A673 (cell line): ENCODE measurements around the gene UBFD1. TPM values are rescaled to one million over a fixed set of nuclear protein-coding genes. Genes with fewer than 3 reads are reported as not detected.
A peak's percentile ranks its signal among the peaks of the same experiment; 100 is the strongest.

Experiments
- Bru-seq: library from RNA; stranded (reverse); fragments of 400-500 nt; gene quantifications from one replicate; lab custom pipeline; 2021; lab: Mats Ljungman, UMichigan
- BruChase-seq, 2 experiments: library from RNA; stranded (reverse); fragments of 400-500 nt; gene quantifications; one replicate each; lab custom pipeline; 2021; lab: Mats Ljungman, UMichigan
- BruUV-seq: library from RNA; stranded (reverse); fragments of 400-500 nt; replicated peaks from 2 replicates; lab custom pipeline; 2021; lab: Mats Ljungman, UMichigan
- CTCF ChIA-PET: fragments of 300-600 bp; sonication (Branson Sonifier 250); formaldehyde crosslinking; loops from one replicate; lab custom pipeline; 2022; ENCODE audit warnings: antibody characterized with exemption; lab: Charles Lee
- POLR2A ChIA-PET: fragments of 300-600 bp; sonication (Branson Sonifier 250); formaldehyde crosslinking; loops from one replicate; lab custom pipeline; 2022; ENCODE audit warnings: antibody characterized with exemption; ENCODE audit not compliant: low non-redundant PET; lab: Charles Lee
- DNase-seq: peaks from one replicate; pipeline ENCODE4 v3.0.0-alpha.2; 2015; ENCODE audit warnings: low spot score
- H3K27ac ChIP-seq: fragments of 200-600 bp; sonication (generic); 2 replicates; pipeline ENCODE4 v1.5.1; 2016; ENCODE audit warnings: mixed run types, low read depth, mild to moderate bottlenecking, mixed read lengths, antibody characterized with exemption, low read length; ENCODE audit not compliant: poor library complexity, severe bottlenecking
- H3K27me3 ChIP-seq: fragments of 200-600 bp; sonication (generic); replicated peaks from 2 replicates; pipeline ENCODE4 v1.6.1; 2017; ENCODE audit warnings: mixed run types, low read depth, mild to moderate bottlenecking, mixed read lengths, antibody characterized with exemption, low read length; ENCODE audit not compliant: insufficient read depth, poor library complexity
- H3K36me3 ChIP-seq: fragments of 200-600 bp; sonication (generic); 2 replicates; pipeline ENCODE4 v1.6.1; 2016; ENCODE audit warnings: mixed run types, mild to moderate bottlenecking, mixed read lengths, antibody characterized with exemption, low read length; ENCODE audit not compliant: insufficient read depth, poor library complexity, severe bottlenecking
- H3K4me1 ChIP-seq: fragments of 200-600 bp; sonication (generic); 2 replicates; pipeline ENCODE4 v1.6.1; 2017; ENCODE audit warnings: mixed run types, mild to moderate bottlenecking, mixed read lengths, antibody characterized with exemption, low read length; ENCODE audit not compliant: insufficient read depth, poor library complexity, severe bottlenecking
- H3K4me3 ChIP-seq: fragments of 200-600 bp; sonication (generic); 2 replicates; pipeline ENCODE4 v1.5.1; 2016; ENCODE audit warnings: low read depth, mixed run types, mild to moderate bottlenecking, mixed read lengths, low read length; ENCODE audit not compliant: poor library complexity, severe bottlenecking
- H3K9me3 ChIP-seq: fragments of 200-600 bp; sonication (generic); 2 replicates; pipeline ENCODE4 v1.6.1; 2016; ENCODE audit warnings: mixed run types, low read depth, mild to moderate bottlenecking, mixed read lengths, antibody characterized with exemption, low read length; ENCODE audit not compliant: poor library complexity, severe bottlenecking
- CTCF ChIP-seq: fragments of 300-800, 200-600 bp; sonication (generic); conservative IDR thresholded peaks from 2 replicates; pipeline ENCODE4 v1.5.1; 2017; ENCODE audit warnings: low read depth, mild to moderate bottlenecking, antibody characterized with exemption, low read length, moderate library complexity, mixed read lengths
- EZH2 ChIP-seq: fragments of 200-600 bp; sonication (generic); IDR thresholded peaks from 2 replicates; pipeline ENCODE4 v1.6.1; 2017; ENCODE audit warnings: borderline replicate concordance, low read depth, mild to moderate bottlenecking, mixed read lengths, antibody characterized with exemption, low read length; ENCODE audit not compliant: poor library complexity, severe bottlenecking
- intact Hi-C: fragments of 100-400 bp; cut with micrococcal nuclease; formaldehyde crosslinking; loops from one replicate; pipeline ENCODE4 v1.10.0; 2022; ENCODE audit not compliant: unreplicated experiment
- long read RNA-seq: library from polyadenylated mRNA; stranded (forward); transcript quantifications from one replicate; pipeline ENCODE4 v2.0.0, GENCODE V29; 2022
- total RNA-seq: library from RNA; stranded (reverse); gene quantifications from 2 replicates; pipeline ENCODE4 v1.2.3, GENCODE V29; 2021

Gene UBFD1
- total RNA-seq = 121 and 124 TPM in 2 replicates
- Bru-seq, nascent RNA = percentile 93 among the genes with signal in this experiment
- BruChase-seq, experiment 1, labeled RNA remaining after a 2-hour chase = percentile 96 among the genes with signal in this experiment
- percentile 98 among the genes with signal in this experiment for BruChase-seq, experiment 2, labeled RNA remaining after a 6-hour chase
- long read RNA-seq, full-length matches to known transcripts = 88 of 128 reads
- long read RNA-seq, partial matches to known transcripts = 31 of 128 reads
- long read RNA-seq, other reads (novel, unspliced or antisense) = 9 of 128 reads

- Histone ChIP-seq H3K27me3 (no peaks in the 10 kb centered on the region), H3K4me3 (peak within 1 kb of the TSS; percentile 74), H3K4me1 (peaks cover 23% of the 10 kb centered on the region), H3K9me3 (no peaks in the 10 kb centered on the region), H3K27ac (peak within 1 kb of the TSS; percentile 95), H3K36me3 (peaks cover 46% of the 10 kb centered on the region)
- TF ChIP-seq EZH2 (no peak), CTCF (peak; percentile 83)
- peak; percentile 99 for DNase-seq
- ChIA-PET POLR2A (interaction anchor here (0.6 kb wide), 1 partner anchor 40 kb away, joined by 6 read pairs; no protein-coding TSS in a partner anchor), CTCF (interaction anchor here (0.6 to 1.0 kb wide), 3 partner anchors 168 to 479 kb away, joined by 3 read pairs; no protein-coding TSS in a partner anchor)
- BruUV-seq = TSS peak; percentile 62
- intact Hi-C loops = no loop called here
Measured at GRCh38 chr16:23556881-23557778, at the start of gene UBFD1, which contains the start of gene EARS2. TSS of gene UBFD1 (plus strand) at chr16:23557727. CDS start at chr16:23557743, 16 bp downstream. TSS of gene EARS2 (minus strand) at chr16:23557350. CDS start at chr16:23557343, 7 bp downstream.

- peaks cover 27% of the 10 kb centered on the region for H3K4me1 ChIP-seq
- no peaks in the 10 kb centered on the region for H3K27me3 ChIP-seq
- BruUV-seq = no TSS peak
- no peaks in the 10 kb centered on the region for H3K36me3 ChIP-seq
- no peaks in the 10 kb centered on the region for H3K9me3 ChIP-seq
- peak overlapping the region; percentile 80 for H3K4me3 ChIP-seq
- peak overlapping the region; percentile 29 for H3K27ac ChIP-seq
- intact Hi-C loops = no loop called here
- peak; percentile 37 for DNase-seq
- POLR2A ChIA-PET = no interaction called here
- CTCF ChIA-PET = no interaction called here
- TF ChIP-seq EZH2 (no peak), CTCF (no peak)
Measured at GRCh38 chr16:23508589-23509440, 48.7 kb upstream of the UBFD1 start.

DNA sequence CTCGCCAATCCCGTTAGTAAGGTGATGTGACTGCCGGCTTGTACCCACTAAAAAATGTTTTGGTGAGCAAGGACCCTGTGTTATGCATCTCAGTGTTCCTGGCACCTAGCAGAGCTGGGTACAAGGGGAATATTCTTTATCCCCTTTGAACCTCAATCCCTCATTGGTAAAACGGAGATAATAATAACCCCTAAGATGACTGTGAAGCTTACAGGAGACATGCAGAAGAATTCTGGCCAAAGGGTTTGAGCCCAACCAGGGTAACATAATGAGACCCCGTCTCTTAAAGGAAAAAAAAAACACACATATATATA lies 48.1 kb upstream of the UBFD1 start:
- BruUV-seq = TSS peak; percentile 66
- POLR2A ChIA-PET = no interaction called here
- no peaks in the 10 kb centered on the region for H3K9me3 ChIP-seq
- CTCF ChIA-PET = no interaction called here
- peak overlapping the region; percentile 29 for H3K27ac ChIP-seq
- H3K4me3 ChIP-seq = peak overlapping the region; percentile 80
- no peaks in the 10 kb centered on the region for H3K27me3 ChIP-seq
- intact Hi-C loops = no loop called here
- peaks cover 21% of the 10 kb centered on the region for H3K4me1 ChIP-seq
- no peaks in the 10 kb centered on the region for H3K36me3 ChIP-seq
- DNase-seq = no peak
- TF ChIP-seq EZH2 = no peak
- no peak for TF ChIP-seq CTCF
